T-cell (primary cell): ENCODE data around the gene GPC5. TPM values are rescaled to one million over a fixed set of nuclear protein-coding genes. Genes with fewer than 3 reads are reported as not detected.

Experiments used
- ATAC-seq, 4 experiments: fragments of 200-7000 bp in 3 of 4; fragments of 150-1000 bp in 1 of 4; cut with Tn5 transposase; replicated peaks in 1 of 4; 1 replicate in 3 of 4; 2 replicates in 1 of 4; pipeline ENCODE4 v1.10.0; 2021; ENCODE audit warnings: moderate library complexity in 3 of 4, mild to moderate bottlenecking in 2 of 4, moderate number of reproducible peaks in 1 of 4
- CTCF ChIA-PET, 2 donors: fragments of 300-600 bp; sonication (Branson Sonifier 250); formaldehyde crosslinking; loops; one replicate each; lab custom pipeline; 2022; ENCODE audit warnings: antibody characterized with exemption in 2 of 2; lab: Charles Lee
- POLR2A ChIA-PET, 2 donors: fragments of 300-600 bp; sonication (Branson Sonifier 250); formaldehyde crosslinking; loops; one replicate each; lab custom pipeline; 2022; ENCODE audit warnings: antibody characterized with exemption in 2 of 2; lab: Charles Lee
- DNase-seq, 35 experiments: peaks; one replicate each; pipeline versions ENCODE4 v3.0.0 to v3.0.0-alpha.2; 2013 to 2023
- H3K27ac ChIP-seq: one replicate; pipeline ENCODE4 v1.5.1; 2013; ENCODE audit warnings: low read length
- H3K27me3 ChIP-seq, 2 experiments: replicated peaks in 1 of 2; 1 replicate in 1 of 2; 2 replicates in 1 of 2; pipeline versions ENCODE4 v1.6.1 to v1.7.0; 2013; ENCODE audit warnings: low read length in 1 of 2, mixed read lengths in 1 of 2; ENCODE audit not compliant: control insufficient read depth in 2 of 2, insufficient read depth in 2 of 2; ENCODE audit errors: extremely low read depth in 1 of 2
- H3K36me3 ChIP-seq, 2 donors: 1 replicate in 1 of 2; 2 replicates in 1 of 2; pipeline versions ENCODE4 v1.6.1 to v1.7.0; 2013; ENCODE audit warnings: low read length in 1 of 2; ENCODE audit not compliant: control insufficient read depth in 2 of 2, insufficient read depth in 1 of 2; ENCODE audit errors: extremely low read depth in 1 of 2
- H3K4me1 ChIP-seq, 2 experiments: 1 replicate in 1 of 2; 2 replicates in 1 of 2; pipeline versions ENCODE4 v1.6.1 to v1.7.0; 2013; ENCODE audit warnings: low read length in 2 of 2, mixed read lengths in 1 of 2; ENCODE audit not compliant: insufficient read depth in 2 of 2, control insufficient read depth in 1 of 2; ENCODE audit errors: extremely low read depth in 1 of 2
- H3K4me3 ChIP-seq, 2 donors: 1 replicate in 1 of 2; 2 replicates in 1 of 2; pipeline versions ENCODE4 v1.5.1 to v1.7.0; 2013; ENCODE audit warnings: mild to moderate bottlenecking in 2 of 2, low read length in 1 of 2, moderate library complexity in 1 of 2; ENCODE audit not compliant: control insufficient read depth in 1 of 2; ENCODE audit errors: extremely low read depth in 1 of 2
- H3K9me3 ChIP-seq: 2 replicates; pipeline ENCODE4 v1.7.0; 2013
- H3K27ac Mint-ChIP-seq, 2 donors: one replicate each; pipeline ENCODE4 v1.8.0; 2020 to 2021; ENCODE audit warnings: mild to moderate bottlenecking in 2 of 2, mixed read lengths in 2 of 2
- H3K27me3 Mint-ChIP-seq, 2 donors: one replicate each; pipeline ENCODE4 v1.8.0; 2021 to 2022; ENCODE audit warnings: mixed read lengths in 2 of 2
- H3K36me3 Mint-ChIP-seq: one replicate; pipeline ENCODE4 v1.8.0; 2021; ENCODE audit warnings: mixed read lengths
- H3K4me1 Mint-ChIP-seq, 3 donors: one replicate each; pipeline ENCODE4 v1.8.0; 2020 to 2022; ENCODE audit warnings: mixed read lengths in 3 of 3, mild to moderate bottlenecking in 1 of 3
- H3K4me3 Mint-ChIP-seq, 3 donors: one replicate each; pipeline ENCODE4 v1.8.0; 2020 to 2022; ENCODE audit warnings: mild to moderate bottlenecking in 3 of 3, mixed read lengths in 3 of 3, moderate library complexity in 3 of 3
- H3K9me3 Mint-ChIP-seq, 3 donors: one replicate each; pipeline ENCODE4 v1.8.0; 2020 to 2022; ENCODE audit warnings: mixed read lengths in 3 of 3
- WGBS: methylation state at CpG from one replicate; pipeline ENCODE4 v1.1.5; 2013; ENCODE audit warnings: missing lambda C conversion rate; ENCODE audit not compliant: insufficient coverage; 5-methylcytosine and 5-hydroxymethylcytosine counted together
- total RNA-seq, 35 experiments: library from RNA in 6 of 35; stranded (reverse) in 6 of 35; fragments of 120-200 nt in 1 of 35; gene quantifications; one replicate each; pipeline versions ENCODE4 v1.2.1 to v1.2.4 and lab custom pipeline; 2013 to 2026

GPC5 gene
- total RNA-seq, 5 donors from 2014 or later (not counting 1 experiment from before 2014, with no cell fraction given), result 0.12 to 0.39 (median 0.26) TPM

DNA sequence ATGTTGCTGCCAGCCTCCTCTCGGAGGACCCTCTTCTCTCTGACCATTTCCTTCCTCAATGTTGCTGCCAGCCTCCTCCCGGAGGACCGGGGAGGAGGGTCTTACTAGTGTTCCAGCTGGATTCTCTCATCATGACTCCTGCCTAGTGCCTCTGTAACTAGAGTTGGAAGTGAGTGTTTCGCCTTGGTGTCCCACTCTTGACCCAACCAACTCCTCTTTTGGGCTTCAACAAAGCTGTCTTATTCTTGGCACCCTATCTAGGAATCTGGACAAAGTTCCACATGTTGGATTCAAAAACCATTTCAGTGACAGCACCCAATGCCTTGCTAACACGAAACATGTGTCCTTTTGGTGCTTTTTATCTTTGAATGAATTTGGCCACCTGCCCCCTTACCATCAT, 165.4 kb downstream of the GPC5 start:
- Mint-ChIP-seq H3K27ac (no peak overlapping the region), H3K4me3 (no peak overlapping the region), H3K4me1 (no peaks in the 10 kb centered on the region), H3K9me3 (no peaks in the 10 kb centered on the region), H3K36me3 (no peaks in the 10 kb centered on the region), H3K27me3 (no peaks in the 10 kb centered on the region)
- Histone ChIP-seq H3K36me3 (no peaks in the 10 kb centered on the region), H3K4me1 (no peaks in the 10 kb centered on the region), H3K27me3 (no peaks in the 10 kb centered on the region), H3K9me3 (no peaks in the 10 kb centered on the region), H3K27ac (no peak overlapping the region), H3K4me3 (no peak overlapping the region)
- DNase-seq (no peak), ATAC-seq (no peak)
- ChIA-PET POLR2A (no interaction called here), CTCF (no interaction called here)
- 71% methylated on average over 1 of the region's 5 CpGs for WGBS

DNA sequence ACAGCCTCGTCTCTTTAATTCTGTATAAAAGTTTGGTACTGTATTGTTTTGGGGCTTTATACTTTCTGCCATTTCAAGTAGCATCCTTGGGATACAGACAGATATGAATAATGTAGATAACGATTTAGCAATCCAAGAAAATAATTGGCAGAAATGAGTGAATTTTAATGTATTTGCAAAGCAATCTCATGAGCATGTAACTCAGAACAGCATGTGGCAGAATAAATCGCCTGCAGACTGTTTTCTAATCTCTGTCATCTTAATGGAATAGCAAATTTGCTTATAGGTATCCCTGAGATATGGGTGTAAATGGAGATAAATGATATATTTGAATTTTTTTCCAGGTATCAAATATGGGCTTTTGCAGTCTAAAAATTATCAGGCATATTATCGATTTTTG, 166.0 kb downstream of the GPC5 start:
- POLR2A ChIA-PET, result no interaction called here
- no peaks in the 10 kb centered on the region for H3K9me3 Mint-ChIP-seq
- no peak for ATAC-seq
- no peaks in the 10 kb centered on the region for H3K27me3 ChIP-seq
- H3K27me3 Mint-ChIP-seq, result no peaks in the 10 kb centered on the region
- 60% methylated on average over 1 of the region's 4 CpGs for WGBS
- no peak for DNase-seq
- H3K27ac Mint-ChIP-seq, result no peak overlapping the region
- H3K4me1 ChIP-seq, result no peaks in the 10 kb centered on the region
- H3K9me3 ChIP-seq, result no peaks in the 10 kb centered on the region
- H3K36me3 Mint-ChIP-seq, result no peaks in the 10 kb centered on the region
- H3K4me3 ChIP-seq, result no peak overlapping the region
- no peak overlapping the region for H3K4me3 Mint-ChIP-seq
- CTCF ChIA-PET, result no interaction called here
- no peaks in the 10 kb centered on the region for H3K4me1 Mint-ChIP-seq
- no peak overlapping the region for H3K27ac ChIP-seq
- no peaks in the 10 kb centered on the region for H3K36me3 ChIP-seq

DNA sequence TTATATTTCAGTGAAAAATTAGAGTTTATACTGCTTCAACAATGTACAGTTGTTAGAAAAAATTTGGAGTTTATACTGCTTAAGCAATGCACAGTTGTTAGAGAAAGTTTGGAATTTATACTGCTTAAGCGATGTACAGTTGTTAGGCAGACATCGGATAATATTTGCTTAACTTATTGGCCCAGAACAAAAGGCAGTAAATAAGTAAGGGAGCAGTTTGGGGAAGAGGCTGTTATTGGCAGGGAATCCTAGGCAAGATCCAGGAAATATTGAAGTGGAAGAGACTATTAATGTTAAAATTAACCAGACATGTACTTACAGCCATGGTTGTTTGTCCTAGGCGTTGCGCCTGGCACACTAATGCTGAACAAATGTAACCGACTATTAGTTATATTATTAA, 166.9 kb downstream of the GPC5 start:
- Histone ChIP-seq H3K36me3 (no peaks in the 10 kb centered on the region), H3K27ac (no peak overlapping the region), H3K4me3 (no peak overlapping the region), H3K4me1 (no peaks in the 10 kb centered on the region), H3K9me3 (no peaks in the 10 kb centered on the region), H3K27me3 (no peaks in the 10 kb centered on the region)
- 83% methylated on average over 2 of the region's 5 CpGs for WGBS
- Mint-ChIP-seq H3K36me3 (no peaks in the 10 kb centered on the region), H3K4me3 (no peak overlapping the region), H3K27ac (no peak overlapping the region), H3K27me3 (no peaks in the 10 kb centered on the region), H3K4me1 (no peaks in the 10 kb centered on the region), H3K9me3 (peaks cover 0 to 2% (median 0%) of the 10 kb centered on the region in 3 donors)
- no peak for DNase-seq
- ATAC-seq, result no peak
- ChIA-PET POLR2A (no interaction called here), CTCF (no interaction called here)

DNA sequence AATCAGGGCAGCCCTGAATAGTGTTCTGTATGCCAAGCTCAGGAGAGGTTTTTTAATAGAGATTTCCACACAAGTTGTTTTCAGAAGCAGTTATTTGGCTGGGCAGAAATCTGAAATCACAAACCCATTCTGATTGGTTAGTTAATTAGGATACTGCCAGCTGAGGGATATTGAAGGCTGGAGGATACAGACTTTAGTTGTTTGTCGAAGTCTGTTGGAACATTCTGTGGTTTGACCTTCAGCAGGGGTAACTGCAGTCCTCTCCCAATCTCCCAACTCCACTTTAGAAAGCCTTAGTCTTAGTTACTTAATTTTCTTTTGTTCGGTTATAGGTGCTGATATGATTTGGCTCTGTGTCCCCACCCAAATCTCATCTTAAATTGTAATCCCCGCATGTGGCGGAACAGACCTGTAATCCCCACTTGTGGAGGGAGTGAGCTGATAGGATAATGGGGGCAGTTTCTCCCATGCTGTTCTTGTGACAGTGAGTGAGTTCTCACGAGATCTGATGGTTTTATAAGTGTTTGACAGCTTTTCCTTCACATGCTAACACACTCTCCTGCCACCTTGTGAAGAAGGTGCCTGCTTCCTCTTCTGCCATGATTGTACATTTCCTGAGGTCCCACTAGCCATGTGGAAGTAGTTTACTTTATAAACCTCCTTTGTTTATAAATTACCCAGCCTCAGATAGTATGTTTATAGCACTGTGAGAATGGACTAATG, 169.2 kb downstream of the GPC5 start:
- Histone ChIP-seq H3K9me3 (no peaks in the 10 kb centered on the region), H3K4me1 (no peaks in the 10 kb centered on the region), H3K36me3 (no peaks in the 10 kb centered on the region), H3K27me3 (no peaks in the 10 kb centered on the region), H3K27ac (no peak overlapping the region), H3K4me3 (no peak overlapping the region)
- DNase-seq, result no peak
- CTCF ChIA-PET, result interaction anchor here in 1 of 2 donors (0.6 kb wide), 1 partner anchor 1729 kb away, joined by 4 read pairs; no protein-coding TSS in a partner anchor
- WGBS, result no CpG with 5 or more reads among the region's 5 CpGs
- H3K9me3 Mint-ChIP-seq, result peaks cover 0 to 4% (median 4%) of the 10 kb centered on the region in 3 donors
- no peak for ATAC-seq
- POLR2A ChIA-PET, result no interaction called here
- H3K4me1 Mint-ChIP-seq, result no peaks in the 10 kb centered on the region
- H3K27me3 Mint-ChIP-seq, result no peaks in the 10 kb centered on the region
- no peak overlapping the region for H3K27ac Mint-ChIP-seq
- H3K4me3 Mint-ChIP-seq, result no peak overlapping the region
- H3K36me3 Mint-ChIP-seq, result no peaks in the 10 kb centered on the region

DNA sequence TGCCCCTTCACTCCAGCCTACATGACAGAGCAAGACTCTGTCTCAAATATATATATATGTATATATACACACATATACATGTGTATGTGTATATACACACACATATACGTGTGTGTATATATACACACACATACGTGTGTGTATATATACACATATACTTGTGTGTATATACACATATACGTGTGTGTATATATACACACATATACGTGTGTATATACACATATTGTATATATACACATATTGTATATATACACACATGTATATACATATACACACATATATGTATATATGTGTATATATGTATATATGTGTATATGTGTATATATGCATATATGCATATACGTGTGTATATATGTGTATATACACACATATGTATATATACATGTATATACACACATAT, 173.3 kb downstream of the GPC5 start:
- Histone ChIP-seq H3K9me3 (no peaks in the 10 kb centered on the region), H3K27ac (no peak overlapping the region), H3K4me3 (no peak overlapping the region), H3K36me3 (no peaks in the 10 kb centered on the region), H3K27me3 (no peaks in the 10 kb centered on the region), H3K4me1 (no peaks in the 10 kb centered on the region)
- Mint-ChIP-seq H3K4me3 (no peak overlapping the region), H3K27ac (no peak overlapping the region), H3K9me3 (peaks cover 0 to 4% (median 4%) of the 10 kb centered on the region in 3 donors), H3K36me3 (no peaks in the 10 kb centered on the region), H3K27me3 (no peaks in the 10 kb centered on the region), H3K4me1 (no peaks in the 10 kb centered on the region)
- WGBS, result no CpG with 5 or more reads among the region's 5 CpGs
- ChIA-PET POLR2A (no interaction called here), CTCF (no interaction called here)
- DNase-seq (no peak), ATAC-seq (no peak)

DNA sequence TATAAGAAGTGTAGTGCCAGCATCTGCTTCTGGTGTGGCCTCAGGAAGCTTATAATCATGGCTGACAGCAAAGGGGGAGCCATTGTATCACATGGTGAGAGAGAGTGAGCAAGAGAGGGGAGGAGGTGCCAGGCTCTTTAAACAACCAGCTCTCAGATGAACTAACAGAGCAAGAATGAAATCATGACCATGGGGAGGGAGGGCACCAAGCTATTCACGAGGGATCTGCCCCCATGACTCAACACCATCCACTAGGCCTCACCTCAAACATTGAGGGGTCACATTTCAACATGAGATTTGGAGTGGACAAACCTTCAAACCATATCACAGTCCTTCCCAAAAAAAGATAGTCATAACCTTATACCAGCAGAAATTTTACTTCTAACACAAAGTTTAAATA, 174.0 kb downstream of the GPC5 start:
- no peak overlapping the region for H3K27ac ChIP-seq
- no peaks in the 10 kb centered on the region for H3K9me3 ChIP-seq
- CTCF ChIA-PET, result no interaction called here
- WGBS, result 40% methylated on average over 1 of the region's 1 CpG
- no peaks in the 10 kb centered on the region for H3K36me3 Mint-ChIP-seq
- H3K27ac Mint-ChIP-seq, result no peak overlapping the region
- H3K4me1 ChIP-seq, result no peaks in the 10 kb centered on the region
- no peak for ATAC-seq
- H3K4me3 Mint-ChIP-seq, result no peak overlapping the region
- H3K9me3 Mint-ChIP-seq, result peaks cover 1 to 4% (median 4%) of the 10 kb centered on the region in 3 donors
- H3K27me3 Mint-ChIP-seq, result no peaks in the 10 kb centered on the region
- H3K4me1 Mint-ChIP-seq, result no peaks in the 10 kb centered on the region
- POLR2A ChIA-PET, result no interaction called here
- H3K27me3 ChIP-seq, result no peaks in the 10 kb centered on the region
- no peaks in the 10 kb centered on the region for H3K36me3 ChIP-seq
- DNase-seq, result no peak
- H3K4me3 ChIP-seq, result no peak overlapping the region
